CD4-positive, alpha-beta T cell treated with Interferon alpha-2 for 1 hour (primary cell): ENCODE data around the gene CORIN.

Source experiments
- DNase-seq, 2 donors: peaks; one replicate each; pipeline ENCODE4 v3.0.0-alpha.2; 2020 to 2022

CORIN gene, protein sequence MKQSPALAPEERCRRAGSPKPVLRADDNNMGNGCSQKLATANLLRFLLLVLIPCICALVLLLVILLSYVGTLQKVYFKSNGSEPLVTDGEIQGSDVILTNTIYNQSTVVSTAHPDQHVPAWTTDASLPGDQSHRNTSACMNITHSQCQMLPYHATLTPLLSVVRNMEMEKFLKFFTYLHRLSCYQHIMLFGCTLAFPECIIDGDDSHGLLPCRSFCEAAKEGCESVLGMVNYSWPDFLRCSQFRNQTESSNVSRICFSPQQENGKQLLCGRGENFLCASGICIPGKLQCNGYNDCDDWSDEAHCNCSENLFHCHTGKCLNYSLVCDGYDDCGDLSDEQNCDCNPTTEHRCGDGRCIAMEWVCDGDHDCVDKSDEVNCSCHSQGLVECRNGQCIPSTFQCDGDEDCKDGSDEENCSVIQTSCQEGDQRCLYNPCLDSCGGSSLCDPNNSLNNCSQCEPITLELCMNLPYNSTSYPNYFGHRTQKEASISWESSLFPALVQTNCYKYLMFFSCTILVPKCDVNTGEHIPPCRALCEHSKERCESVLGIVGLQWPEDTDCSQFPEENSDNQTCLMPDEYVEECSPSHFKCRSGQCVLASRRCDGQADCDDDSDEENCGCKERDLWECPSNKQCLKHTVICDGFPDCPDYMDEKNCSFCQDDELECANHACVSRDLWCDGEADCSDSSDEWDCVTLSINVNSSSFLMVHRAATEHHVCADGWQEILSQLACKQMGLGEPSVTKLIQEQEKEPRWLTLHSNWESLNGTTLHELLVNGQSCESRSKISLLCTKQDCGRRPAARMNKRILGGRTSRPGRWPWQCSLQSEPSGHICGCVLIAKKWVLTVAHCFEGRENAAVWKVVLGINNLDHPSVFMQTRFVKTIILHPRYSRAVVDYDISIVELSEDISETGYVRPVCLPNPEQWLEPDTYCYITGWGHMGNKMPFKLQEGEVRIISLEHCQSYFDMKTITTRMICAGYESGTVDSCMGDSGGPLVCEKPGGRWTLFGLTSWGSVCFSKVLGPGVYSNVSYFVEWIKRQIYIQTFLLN

DNA sequence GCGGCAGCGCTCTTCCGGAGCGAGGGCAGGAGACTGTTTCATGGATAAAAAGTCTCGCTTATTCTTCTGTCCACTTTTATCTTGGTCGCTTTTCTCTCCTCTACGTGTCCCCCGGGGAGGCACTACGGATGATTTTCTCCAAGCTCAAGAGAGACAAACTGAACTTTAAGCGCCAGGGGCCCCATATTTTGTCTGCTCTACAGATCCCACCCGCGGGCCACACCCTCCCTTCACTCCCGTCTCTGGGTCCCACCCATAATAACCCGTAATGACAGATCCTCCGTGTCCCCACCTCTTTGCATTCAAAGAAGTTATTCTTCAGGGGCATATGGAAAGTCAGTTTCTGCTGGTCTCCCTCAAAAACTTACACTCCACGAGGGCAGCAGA, at the start of gene CORIN:
CORIN (minus strand) TSS at position 160 of the 387 bp plus-strand sequence; CDS start at position 42, 118 bp downstream.
- DNase-seq, result no peak

DNA sequence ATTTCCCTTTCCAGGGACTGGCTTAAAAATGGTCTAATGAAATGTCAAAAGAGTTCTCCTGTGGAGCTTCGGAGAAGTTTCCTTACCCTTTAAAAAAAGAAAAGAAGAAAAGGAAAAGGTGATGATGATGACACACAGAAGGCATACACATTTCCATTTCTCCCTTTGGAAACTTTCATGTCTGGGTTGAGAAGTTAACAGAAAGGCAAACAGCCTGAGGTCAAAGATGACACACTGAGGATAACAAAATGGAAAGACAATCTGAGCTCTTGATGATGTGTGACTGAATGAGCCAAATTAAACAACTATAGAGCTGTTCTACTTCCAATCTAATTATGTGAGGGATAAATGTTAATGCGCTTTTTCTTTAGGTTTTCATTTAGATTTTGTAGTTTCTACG, 44.4 kb upstream of the CORIN start:
- DNase-seq, result no peak

DNA sequence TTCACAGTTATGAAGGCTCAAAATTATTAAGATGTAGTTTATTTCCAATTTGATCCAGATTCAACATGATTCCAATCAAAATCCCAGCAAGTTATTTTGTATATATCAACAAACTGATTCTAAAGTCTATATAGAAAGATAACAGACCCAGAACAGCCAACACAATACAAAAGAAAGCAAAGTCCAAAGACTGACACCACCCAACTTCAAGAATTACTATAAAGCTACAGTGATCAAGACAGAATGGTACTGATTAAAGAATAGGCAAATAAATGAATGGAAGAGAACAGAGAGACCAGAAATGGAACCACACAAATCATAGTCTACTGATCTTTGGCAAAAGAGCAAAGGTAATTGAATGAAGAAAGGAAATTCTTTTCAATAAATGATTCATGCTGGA, 41.6 kb upstream of the CORIN start:
- DNase-seq, result no peak

DNA sequence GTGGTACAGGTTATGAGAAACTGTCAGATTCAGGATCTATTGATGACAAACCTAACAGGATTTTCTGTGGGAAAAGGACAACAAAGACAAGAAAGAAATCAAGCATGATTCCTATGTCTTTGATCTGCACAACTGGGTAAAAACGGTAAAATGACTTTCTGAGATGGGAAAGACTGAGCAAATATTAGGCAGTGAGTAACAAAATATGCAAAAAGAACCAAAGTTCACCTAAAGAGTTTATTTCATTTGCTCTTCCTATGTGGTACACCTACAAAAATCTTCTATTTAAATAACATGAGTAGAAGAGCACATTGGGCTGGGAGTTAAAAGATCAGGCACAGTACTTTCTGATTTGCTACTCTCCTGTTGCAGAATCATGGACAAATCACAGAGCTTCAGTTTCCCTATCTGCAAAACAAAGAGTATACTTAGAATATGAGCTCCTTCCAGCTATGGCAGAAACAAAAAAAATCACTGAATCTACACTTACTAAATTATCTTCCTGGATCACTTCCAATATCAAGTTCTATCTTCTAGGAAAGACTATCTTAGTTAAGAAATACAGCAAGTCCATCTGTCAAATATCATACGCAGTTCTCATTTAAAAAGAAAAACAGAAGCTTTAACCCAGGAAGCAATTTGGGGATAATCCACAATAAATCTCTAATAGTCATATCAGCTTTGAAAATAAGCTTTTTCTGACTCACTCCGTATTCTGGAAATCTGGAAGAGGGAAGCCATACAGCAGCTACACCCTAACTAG, 39.1 kb upstream of the CORIN start:
- DNase-seq, result no peak

DNA sequence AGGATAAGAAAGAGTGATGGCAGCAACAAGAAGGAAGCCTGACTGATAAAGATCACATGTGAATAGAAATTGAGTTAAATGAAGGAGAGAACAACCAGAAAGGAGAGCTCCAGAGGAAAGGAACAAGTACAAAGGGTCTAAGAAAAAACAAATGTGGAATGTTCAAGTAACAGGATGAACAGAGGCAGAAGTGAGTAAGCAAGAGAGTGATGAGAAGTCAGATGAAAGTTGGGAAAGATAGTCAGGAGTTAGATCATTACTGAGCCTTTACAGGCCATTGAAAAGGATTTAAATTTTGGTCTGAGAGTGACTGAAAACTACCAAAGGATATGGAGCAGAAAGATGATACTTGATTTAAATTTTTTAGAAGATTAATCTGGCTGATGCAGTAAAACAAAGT, 38.4 kb upstream of the CORIN start:
- DNase-seq, result no peak

DNA sequence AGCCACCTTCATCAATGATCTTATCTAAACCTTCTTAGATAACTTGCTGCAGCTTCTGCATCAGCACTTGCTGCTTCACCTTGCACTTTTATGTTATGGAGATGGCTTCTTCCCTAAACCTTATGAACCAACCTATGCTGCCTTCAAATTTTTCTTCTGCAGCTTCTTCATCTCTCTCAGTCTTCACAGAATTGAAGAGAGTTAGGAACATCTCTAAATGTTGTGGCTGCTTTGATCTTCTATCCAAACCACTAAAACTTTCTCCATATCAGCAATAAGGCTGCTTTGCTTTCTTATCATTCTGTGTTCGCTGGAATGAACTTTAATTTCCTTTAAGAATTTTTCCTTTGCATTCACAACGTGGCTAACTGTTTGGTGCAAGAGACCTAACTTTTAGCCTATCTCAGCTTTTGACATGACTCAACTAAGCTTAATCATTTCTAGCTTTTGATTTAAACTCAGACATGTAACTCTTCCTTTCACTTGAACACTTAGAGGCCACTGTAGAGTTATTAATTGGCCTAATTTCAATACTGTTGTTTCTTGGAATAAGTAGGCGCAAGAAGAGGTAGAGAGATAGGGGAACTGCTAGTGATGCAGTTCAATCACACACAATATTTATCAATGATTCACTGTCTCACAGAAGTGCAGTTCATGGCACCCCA, 36.1 kb upstream of the CORIN start:
- DNase-seq, result no peak

DNA sequence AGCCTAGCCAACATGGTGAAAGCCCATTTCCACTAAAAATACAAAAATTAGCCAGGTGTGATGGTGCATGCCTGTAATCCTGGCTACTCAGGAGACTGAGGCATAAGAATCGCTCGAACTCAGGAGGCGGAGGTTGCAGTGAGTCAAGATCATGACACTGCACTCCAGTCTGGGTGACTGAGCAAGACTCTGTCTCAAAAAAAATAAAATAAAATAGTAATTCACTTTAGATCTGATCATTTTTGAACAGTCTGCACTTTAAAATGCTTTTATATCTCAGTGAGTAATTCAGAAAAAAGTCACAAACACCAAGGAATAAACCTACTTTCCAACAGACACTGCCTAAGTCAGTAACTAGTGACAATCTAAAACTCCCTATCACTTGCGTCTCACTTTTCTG, 25.6 kb upstream of the CORIN start:
- DNase-seq, result no peak

DNA sequence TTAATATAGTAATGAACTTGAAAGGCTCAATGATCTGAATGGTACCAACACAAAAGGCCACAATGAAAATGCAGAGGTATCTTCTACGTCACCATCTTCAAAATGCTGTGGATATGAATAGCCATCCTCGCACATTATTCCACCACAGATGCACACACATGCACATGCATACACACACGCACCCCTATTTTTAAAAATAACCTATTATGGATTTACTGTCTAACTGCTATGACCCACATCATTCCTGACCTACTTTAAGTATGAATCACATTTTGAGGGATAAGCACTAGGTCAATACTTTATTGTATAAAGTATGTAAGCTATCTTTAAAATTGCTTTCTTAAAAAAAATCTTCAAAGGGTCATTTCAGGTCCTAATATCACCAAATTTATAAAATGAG, 24.4 kb upstream of the CORIN start:
- DNase-seq, result no peak

DNA sequence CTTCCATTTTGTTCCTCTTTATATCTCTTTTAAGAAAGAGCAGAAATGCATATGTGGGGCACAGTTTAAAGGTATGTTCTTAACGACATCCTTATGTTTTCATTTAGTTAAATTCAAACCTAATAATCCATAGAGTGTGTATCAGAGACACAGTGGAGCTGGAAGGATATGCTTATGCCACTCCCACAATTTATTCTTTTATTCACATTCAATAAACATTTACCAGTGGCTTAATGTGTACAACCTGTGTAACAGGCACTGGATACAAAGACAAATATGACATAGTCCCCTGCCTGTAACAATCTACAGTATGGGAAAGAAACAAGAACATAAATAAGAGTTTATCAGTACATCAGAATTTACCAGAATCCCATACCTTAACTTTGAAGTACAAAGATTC, 22.4 kb upstream of the CORIN start:
- DNase-seq, result no peak

DNA sequence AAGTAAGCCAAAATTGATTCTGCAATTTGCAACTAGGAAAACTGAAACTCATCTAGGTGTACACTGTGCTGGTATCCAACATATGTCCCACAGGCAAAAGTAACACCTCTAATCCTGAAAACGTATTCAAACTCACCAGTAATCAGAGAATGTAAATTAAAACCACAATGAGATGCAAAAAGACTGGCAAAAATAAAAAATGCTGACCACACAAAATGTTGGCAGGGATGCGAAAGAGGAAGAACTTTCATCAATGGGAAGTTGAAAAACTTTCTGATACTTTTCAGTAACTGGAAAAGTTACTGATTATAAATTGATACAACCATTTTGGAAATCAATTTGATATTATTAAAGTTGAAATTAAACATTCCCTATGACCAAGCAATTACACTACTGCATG, 20.1 kb upstream of the CORIN start:
- DNase-seq, result no peak

DNA sequence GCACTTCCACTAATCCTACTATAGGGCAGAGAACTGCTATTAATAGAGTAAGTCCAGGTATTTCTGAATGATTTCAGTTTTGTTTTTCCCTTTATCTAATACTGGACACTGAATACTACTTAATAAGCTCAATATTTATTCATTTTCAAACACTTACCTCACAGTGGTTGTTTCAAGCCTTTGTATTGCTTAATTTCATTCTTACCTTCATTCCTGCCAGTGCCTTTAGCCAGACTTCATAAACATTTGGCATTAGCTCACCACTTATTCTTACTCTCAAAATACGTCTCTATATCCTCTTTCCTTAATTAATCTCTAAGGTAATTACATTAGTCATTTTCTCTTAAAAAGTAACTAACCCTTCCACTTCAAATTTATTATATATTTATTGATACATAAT, 18.8 kb upstream of the CORIN start:
- DNase-seq, result no peak

DNA sequence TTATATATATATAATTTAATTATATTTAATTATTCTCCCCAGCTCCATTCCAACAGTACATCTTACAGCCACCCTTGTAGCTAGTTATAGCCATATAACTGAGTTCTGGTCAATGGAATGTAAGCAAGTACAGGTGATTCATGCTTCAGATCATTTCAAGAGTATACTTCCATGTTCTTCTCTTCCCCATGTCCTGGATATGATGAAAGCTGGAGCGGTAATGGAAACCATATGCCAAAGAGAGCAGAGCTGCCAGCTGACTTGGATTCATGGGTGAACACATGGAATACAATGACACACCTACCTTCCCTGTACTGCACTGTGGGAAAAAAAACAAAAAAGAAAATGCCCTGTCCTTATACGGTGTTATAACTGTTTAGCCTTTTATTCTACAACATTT, 17.5 kb upstream of the CORIN start:
- no peak for DNase-seq

DNA sequence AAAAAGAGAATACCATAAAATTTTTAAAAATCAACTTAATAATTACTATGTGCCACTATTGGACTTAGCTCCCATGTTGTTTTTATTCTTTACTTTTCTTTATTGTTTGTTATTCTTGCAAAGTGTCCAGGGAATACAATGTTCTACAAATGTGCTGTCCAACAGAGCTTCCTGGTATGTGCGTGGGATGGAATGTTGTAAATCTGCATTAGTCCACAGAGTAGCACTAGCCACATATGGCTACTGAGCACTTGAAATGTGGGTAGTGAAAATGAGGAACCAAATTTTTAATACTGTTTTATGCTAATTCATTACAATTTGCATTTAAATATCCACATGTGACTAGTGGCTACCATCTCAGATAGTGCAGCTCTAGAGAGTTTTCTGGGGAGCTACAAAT, 14.3 kb upstream of the CORIN start:
- no peak for DNase-seq

DNA sequence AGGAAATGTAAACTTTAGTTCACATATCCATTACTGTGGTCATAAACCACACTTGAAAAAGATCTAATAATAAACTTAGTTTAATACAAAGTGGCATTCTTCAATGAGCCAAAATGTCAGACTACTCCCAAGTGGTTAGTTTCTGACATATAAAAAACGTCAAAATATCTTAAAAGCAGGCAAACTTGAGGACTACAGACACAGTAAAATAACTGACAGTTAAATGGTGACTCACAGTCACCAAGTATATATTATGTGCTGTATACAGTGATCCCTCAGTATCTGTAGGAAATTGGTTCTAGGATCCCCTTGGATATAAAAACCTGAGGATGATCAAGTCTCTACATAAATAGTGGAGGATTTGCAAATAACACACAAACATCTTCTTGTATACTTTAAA, 11.6 kb upstream of the CORIN start:
- no peak for DNase-seq

DNA sequence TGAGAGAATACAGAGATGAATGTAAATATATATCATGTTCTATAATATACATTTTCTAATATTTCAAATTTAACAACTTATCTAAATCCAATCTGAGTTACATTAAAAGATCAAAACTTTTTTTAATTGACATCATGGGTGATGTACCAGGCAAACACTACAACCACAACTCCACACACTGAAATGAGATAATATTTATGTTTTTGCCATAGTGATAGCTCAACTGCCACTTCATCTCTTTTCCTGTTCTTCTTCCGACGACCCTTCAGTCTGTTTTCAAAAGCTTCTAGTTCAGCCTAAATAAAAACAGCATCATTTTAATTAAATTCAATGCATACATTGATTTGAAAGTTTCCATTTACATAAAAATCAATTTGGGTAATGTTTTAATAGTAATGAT, 10.2 kb upstream of the CORIN start:
- DNase-seq, result no peak

DNA sequence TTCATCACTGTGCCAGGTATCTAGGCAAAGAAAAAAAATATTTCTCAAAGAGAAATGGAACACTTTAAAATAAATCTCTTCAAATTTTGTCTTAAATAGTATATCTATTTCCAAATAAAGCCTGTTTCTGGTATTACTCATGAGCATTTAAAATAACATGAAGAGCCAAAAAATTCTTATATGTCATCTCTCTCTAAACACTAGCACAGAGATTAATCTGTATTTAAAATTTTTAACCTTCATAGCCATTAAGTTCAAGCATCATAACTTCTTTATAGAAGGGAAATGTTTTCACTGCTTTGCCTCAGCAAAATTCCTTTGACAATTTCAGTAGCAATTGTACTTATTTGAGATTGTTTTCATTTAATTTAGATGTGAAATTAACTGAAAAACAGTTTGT, 5.1 kb upstream of the CORIN start:
- no peak for DNase-seq

DNA sequence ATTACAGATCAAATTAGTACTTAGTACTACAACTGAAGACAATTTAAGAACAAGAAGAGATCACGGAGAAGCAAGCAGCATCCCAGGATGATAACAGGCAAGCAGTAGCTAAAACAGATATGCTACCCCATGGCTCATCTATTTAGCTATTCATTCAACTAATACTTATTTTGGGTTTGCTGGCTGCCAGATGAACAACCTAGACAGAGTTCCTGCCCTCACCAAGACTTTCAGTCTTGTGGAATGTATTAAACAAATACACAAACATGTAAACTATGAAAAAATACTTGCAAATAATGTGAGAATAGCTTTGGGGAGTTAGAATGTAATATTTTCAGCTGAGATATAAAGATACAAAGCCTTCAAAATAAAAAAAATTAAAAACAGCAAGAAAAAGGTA, 2.4 kb upstream of the CORIN start:
- DNase-seq, result no peak

DNA sequence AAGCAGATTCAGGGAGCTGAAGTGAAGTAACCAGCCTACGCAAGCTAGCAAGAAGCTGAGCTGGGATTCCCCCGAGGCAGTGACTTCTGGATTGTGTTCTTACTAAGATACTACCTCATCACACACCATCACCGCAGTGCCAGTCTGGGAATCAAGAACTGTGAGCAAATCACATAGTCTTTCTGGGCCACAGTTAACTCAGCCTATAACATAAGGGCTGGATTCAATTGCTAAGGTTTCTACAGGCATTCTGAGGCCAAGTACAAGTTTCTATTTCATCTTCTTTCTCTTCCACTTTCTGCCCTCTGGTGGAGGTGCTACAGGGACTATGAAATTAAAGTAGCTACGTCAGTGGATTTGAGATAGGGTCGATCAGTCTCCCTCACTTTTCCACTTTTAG, 1.4 kb upstream of the CORIN start:
- peak in 1 of 2 donors; percentile 42 for DNase-seq

DNA sequence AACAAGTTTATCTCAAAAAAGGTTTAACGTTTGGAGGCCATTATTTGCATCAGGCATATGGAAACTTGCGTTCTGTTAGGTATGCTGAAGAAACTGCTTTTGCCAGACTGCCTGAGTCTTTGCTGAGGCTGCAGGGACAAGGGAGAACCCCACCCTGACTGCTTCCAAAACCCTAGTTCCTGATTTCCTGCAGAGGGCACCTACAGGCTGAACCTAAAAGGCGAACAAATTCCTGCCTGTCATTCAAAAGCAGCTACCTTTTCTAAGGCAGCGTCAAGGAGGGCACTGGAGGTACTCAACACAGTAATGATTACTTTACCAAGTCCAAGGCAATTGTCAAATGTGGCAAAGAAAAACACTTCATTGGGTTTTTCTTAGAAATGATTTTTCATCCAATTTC, 578 bp upstream of the CORIN start:
- DNase-seq, result no peak

DNA sequence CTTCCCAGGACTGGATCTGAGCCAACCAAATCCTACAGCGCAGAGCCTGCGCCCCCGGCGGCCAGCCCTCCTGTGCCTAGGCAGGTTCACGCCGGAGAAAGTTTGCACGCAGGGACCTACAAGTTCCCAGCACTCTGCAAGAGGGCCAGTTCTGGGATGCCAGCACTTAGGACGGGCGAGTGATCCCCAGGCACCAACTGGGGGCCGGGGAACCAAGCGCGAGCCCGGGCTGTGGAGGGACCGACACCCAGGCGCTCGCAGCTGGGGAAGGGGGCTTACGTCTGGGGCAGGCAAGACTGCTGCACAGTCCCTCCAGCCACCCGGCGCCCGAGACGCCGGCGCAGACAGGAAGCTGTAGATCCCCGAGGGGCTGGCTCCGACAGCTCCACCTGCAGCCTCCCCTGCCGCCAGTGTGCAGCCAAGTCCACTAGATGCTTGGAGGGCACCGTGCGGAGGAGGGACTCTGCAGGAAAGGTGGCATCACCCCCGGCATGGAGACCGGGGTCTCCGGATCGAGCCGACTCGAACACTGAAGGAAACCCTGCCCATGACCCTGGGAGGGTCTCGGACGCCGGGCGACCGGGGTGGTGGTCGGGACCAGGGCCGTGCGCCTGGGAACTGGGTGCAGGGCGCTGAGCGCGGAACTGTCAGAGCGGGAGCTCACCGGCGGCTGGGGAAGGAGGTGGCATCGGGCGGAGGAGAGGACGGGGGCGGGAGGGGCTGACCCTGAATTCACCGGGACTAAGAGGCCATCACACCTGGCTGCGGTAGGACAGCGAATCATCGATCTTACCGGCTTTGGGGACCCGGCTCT, 566 bp downstream of the CORIN start:
- DNase-seq, result peak; percentile 15 to 47

DNA sequence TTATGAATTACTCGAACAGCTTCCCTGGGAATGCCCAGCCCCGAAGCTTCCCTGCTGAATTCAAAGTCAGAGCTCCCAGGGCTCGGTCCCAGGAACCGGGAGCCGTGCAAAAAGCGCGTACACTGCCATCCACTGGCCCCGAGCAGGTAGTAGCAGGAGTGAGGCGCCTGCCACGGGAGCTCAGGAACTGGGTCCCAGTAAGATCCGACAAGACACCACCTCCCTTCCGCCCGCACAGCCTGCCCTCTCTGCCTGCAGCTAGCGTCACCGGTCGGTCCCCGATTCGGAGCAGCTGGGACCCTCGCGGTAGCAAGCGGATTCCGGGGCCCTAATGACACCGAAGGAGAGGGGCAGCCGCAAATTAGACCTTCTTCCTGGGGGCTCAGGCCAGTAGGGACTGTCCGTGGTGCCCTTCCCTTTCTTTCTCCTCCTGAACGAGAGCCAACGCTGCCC, 1.2 kb downstream of the CORIN start:
- peak; percentile 26 to 54 for DNase-seq

DNA sequence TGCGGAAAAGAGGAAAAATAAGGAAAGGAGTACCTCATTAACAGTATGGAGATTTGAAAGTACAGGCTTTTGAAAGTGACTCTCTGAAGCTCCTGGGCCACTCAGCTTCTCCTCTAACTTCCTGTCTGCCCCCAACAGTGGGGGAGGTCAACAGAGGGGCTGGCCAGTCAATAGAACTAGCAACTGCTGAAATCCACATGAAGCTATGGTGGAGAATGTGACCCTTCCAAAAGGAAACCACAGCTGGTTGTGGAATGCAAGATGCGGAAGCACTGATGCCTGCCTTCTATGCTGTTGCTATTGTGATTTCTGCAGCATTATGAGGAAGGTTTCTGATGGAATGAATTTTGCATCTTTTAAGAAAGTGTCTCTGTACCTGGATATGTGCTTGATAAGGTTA, 2.4 kb downstream of the CORIN start:
- DNase-seq, result no peak
